GM12878 (cell line): ENCODE data around the gene DPF3. TPM values are rescaled to one million over a fixed set of nuclear protein-coding genes. Genes with fewer than 3 reads are reported as not detected.

Experiments
- ATAC-seq: fragments of 200-7000 bp; cut with Tn5 transposase; 3 replicates; pipeline ENCODE4 v1.9.1; 2020; ENCODE audit warnings: mild to moderate bottlenecking, moderate library complexity
- BruUV-seq: library from RNA; stranded (reverse); fragments of 400-500 nt; replicated peaks from 2 replicates; lab custom pipeline; 2021; lab: Mats Ljungman, UMichigan
- CTCF ChIA-PET: fragments of 300-600 bp; sonication (Branson Sonifier 250); formaldehyde crosslinking; extraction: SDS; loops from one replicate; lab custom pipeline; 2021; ENCODE audit warnings: inconsistent platforms; lab: Yijun Ruan, JAX
- POLR2A ChIA-PET: fragments of 350-600 bp; formaldehyde crosslinking; extraction: SDS; loops from one replicate; lab custom pipeline; 2021; ENCODE audit warnings: inconsistent platforms; lab: Charles Lee
- RAD21 ChIA-PET: fragments of 300-600 bp; sonication (Branson Sonifier 250); formaldehyde crosslinking; loops from one replicate; lab custom pipeline; 2023; ENCODE audit warnings: antibody characterized with exemption; ENCODE audit not compliant: unreplicated experiment; lab: Charles Lee
- SMC1A ChIA-PET: fragments of 300-600 bp; sonication (Branson Sonifier 250); formaldehyde crosslinking; loops from one replicate; lab custom pipeline; 2023; ENCODE audit not compliant: unreplicated experiment, uncharacterized antibody; lab: Charles Lee
- DNase-seq: peaks from one replicate; pipeline ENCODE4 v3.0.0-alpha.2; 2011; ENCODE audit warnings: low read depth, low spot score
- FAIRE-seq: peaks from 3 replicates; lab custom pipeline; 2011; peaks lifted over from hg19 to GRCh38; lab: Jason Lieb, UNC
- H2AFZ ChIP-seq: 2 replicates; pipeline ENCODE4 v1.6.0; 2011; ENCODE audit warnings: low read depth, low read length, control low read depth; ENCODE audit not compliant: control insufficient read depth
- H3K27ac ChIP-seq: 2 replicates; pipeline ENCODE4 v1.5.1; 2011; ENCODE audit warnings: control low read depth; ENCODE audit not compliant: control insufficient read depth, insufficient read depth
- H3K27me3 ChIP-seq, 2 experiments: replicated peaks in 1 of 2; 2 replicates each; pipeline versions ENCODE4 v1.6.0 to v1.6.1; 2011; ENCODE audit warnings: low read length in 1 of 2; ENCODE audit not compliant: control insufficient read depth in 2 of 2, insufficient read depth in 2 of 2
- H3K36me3 ChIP-seq, 2 experiments: 2 replicates each; pipeline ENCODE4 v1.5.1; 2011; ENCODE audit warnings: low read length in 1 of 2; ENCODE audit not compliant: control insufficient read depth in 2 of 2, insufficient read depth in 2 of 2
- H3K4me1 ChIP-seq: 2 replicates; pipeline ENCODE4 v1.6.1; 2011; ENCODE audit warnings: mild to moderate bottlenecking, low read length, moderate library complexity, mixed read lengths; ENCODE audit not compliant: control insufficient read depth, insufficient read depth
- H3K4me2 ChIP-seq: 2 replicates; pipeline ENCODE4 v1.6.0; 2011; ENCODE audit warnings: control low read depth; ENCODE audit not compliant: control insufficient read depth, insufficient read depth
- H3K4me3 ChIP-seq: fragments of 200-600 bp; sonication (generic); 2 replicates; pipeline ENCODE4 v1.5.1; 2016
- H3K79me2 ChIP-seq: 2 replicates; pipeline ENCODE4 v1.6.0; 2011; ENCODE audit warnings: low read length; ENCODE audit not compliant: control insufficient read depth, insufficient read depth
- H3K9ac ChIP-seq: 2 replicates; pipeline ENCODE4 v1.8.0; 2011; ENCODE audit warnings: low read length, control low read depth, mixed read lengths; ENCODE audit not compliant: control insufficient read depth, insufficient read depth
- H3K9me3 ChIP-seq: replicated peaks from 3 replicates; pipeline ENCODE4 v1.5.1; 2011; ENCODE audit warnings: mild to moderate bottlenecking, low read length; ENCODE audit not compliant: control insufficient read depth, insufficient read depth
- H4K20me1 ChIP-seq: 2 replicates; pipeline ENCODE4 v1.6.0; 2011; ENCODE audit not compliant: control insufficient read depth, insufficient read depth
- CUX1 ChIP-seq: IDR thresholded peaks from 2 replicates; pipeline ENCODE4 v1.6.1; 2012; ENCODE audit warnings: improper control_type of control experiment, low read depth, low read length; ENCODE audit not compliant: insufficient replicate concordance
- FOS ChIP-seq: IDR thresholded peaks from 3 replicates; pipeline ENCODE4 v1.6.1; 2011; ENCODE audit warnings: borderline replicate concordance; ENCODE audit not compliant: insufficient read length; ENCODE audit errors: extremely low read depth
- TCF3 ChIP-seq: IDR thresholded peaks from 2 replicates; pipeline ENCODE4 v1.6.1; 2012; ENCODE audit warnings: low read depth, mild to moderate bottlenecking, low read length, borderline replicate concordance; ENCODE audit not compliant: insufficient read depth
- ZNF207 ChIP-seq: fragments of 450-650 bp; IDR thresholded peaks from 2 replicates; pipeline ENCODE4 v1.6.1; 2014; ENCODE audit warnings: antibody characterized with exemption, mild to moderate bottlenecking, borderline replicate concordance
- WGBS: methylation state at CpG from one replicate; pipeline ENCODE4 v1.1.6; 2016; ENCODE audit warnings: low lambda C conversion rate; ENCODE audit not compliant: insufficient replicate concordance, insufficient coverage; ENCODE audit errors: missing lambda C conversion rate; 5-methylcytosine and 5-hydroxymethylcytosine counted together
- in situ Hi-C: fragments of 300-500 bp; cut with MboI; formaldehyde crosslinking; loops from 9 replicates; pipeline ENCODE4 v1.14.3; 2018; ENCODE audit warnings: mixed read lengths
- intact Hi-C: fragments of 100-400 bp; cut with micrococcal nuclease; formaldehyde crosslinking; loops from one replicate; pipeline ENCODE4 v1.14.2; 2022; ENCODE audit not compliant: unreplicated experiment
- polyA plus RNA-seq, 11 experiments: library from polyadenylated mRNA; depleted of rRNA in 4 of 11; unstranded in 6 of 11; stranded (reverse) in 5 of 11; fragments of >200 nt; fragmentation: Nextera tagmentation in 4 of 11; fragmentation: Illumina TruSeq in 1 of 11; extraction: Ambion mirVana in 4 of 11; extraction: Trizol in 1 of 11; gene quantifications; 1 replicate in 1 of 11; 2 replicates in 10 of 11; pipeline versions ENCODE4 v1.2.1 to v1.2.3, GENCODE V29; 2011 to 2016; ENCODE audit warnings: inconsistent platforms in 2 of 11, missing spikeins in 2 of 11, low read depth in 1 of 11
- total RNA-seq, 4 experiments: library from RNA; depleted of rRNA in 3 of 4; stranded (reverse); fragments of >200 nt in 3 of 4; fragmentation: Illumina TruSeq in 1 of 4; extraction: Trizol in 1 of 4; gene quantifications; 2 replicates each; pipeline versions ENCODE4 v1.2.1 to v1.2.3, GENCODE V29; 2013 to 2021

The DPF3 gene
- total and polyA plus RNA-seq, 10 of the 15 experiments (the other 5 are each of a cell fraction or from before 2014, with no cell fraction given), result 0.69 to 8.0 (median 2.2) TPM

GRCh38 chr14:72822946-72823611, 70.8 kb downstream of the DPF3 start:
- no peak for FAIRE-seq
- BruUV-seq, result no TSS peak
- Histone ChIP-seq H3K27me3 (no peaks in the 10 kb centered on the region), H3K4me3 (no peak overlapping the region), H3K27ac (no peak overlapping the region), H3K79me2 (no peaks in the 10 kb centered on the region), H3K4me2 (no peak overlapping the region), H3K9me3 (peaks cover 3% of the 10 kb centered on the region; the same call in 2 of the 3 replicates), H3K36me3 (no peaks in the 10 kb centered on the region), H4K20me1 (no peaks in the 10 kb centered on the region), H3K9ac (no peak overlapping the region), H3K4me1 (no peaks in the 10 kb centered on the region), H2AFZ (no peak overlapping the region)
- DNase-seq, result no peak
- RAD21 ChIA-PET, result no interaction called here
- 81% methylated on average over 14 of the region's 14 CpGs for WGBS
- POLR2A ChIA-PET, result no interaction called here
- TF ChIP-seq CUX1, result no peak
- TF ChIP-seq TCF3, result no peak
- TF ChIP-seq ZNF207, result no peak
- no peak for TF ChIP-seq FOS
- CTCF ChIA-PET, result no interaction called here
- SMC1A ChIA-PET, result no interaction called here
- no peak for ATAC-seq
- in situ Hi-C loops, result no loop called here
- intact Hi-C loops, result no loop called here
